Progenitor cell of endocrine pancreas (in vitro differentiated cells): ENCODE measurements around the gene B4GALT1. TPM values are rescaled to one million over a fixed set of nuclear protein-coding genes. Genes with fewer than 3 reads are reported as not detected.

Source experiments
- DNase-seq: peaks from one replicate; pipeline ENCODE4 v3.0.0; 2021; ENCODE audit warnings: low spot score; ENCODE audit not compliant: unreplicated experiment
- H3K27ac Mint-ChIP-seq: 2 replicates; pipeline ENCODE4 v1.8.0; 2021; ENCODE audit warnings: mild to moderate bottlenecking, moderate library complexity, mixed read lengths
- H3K27me3 Mint-ChIP-seq: 2 replicates; pipeline ENCODE4 v1.8.0; 2021; ENCODE audit warnings: mixed read lengths
- H3K36me3 Mint-ChIP-seq: 2 replicates; pipeline ENCODE4 v1.8.0; 2022; ENCODE audit warnings: mixed read lengths; ENCODE audit not compliant: insufficient read depth
- H3K4me1 Mint-ChIP-seq: 2 replicates; pipeline ENCODE4 v1.8.0; 2021; ENCODE audit warnings: low read depth, mixed read lengths
- H3K4me3 Mint-ChIP-seq: 2 replicates; pipeline ENCODE4 v1.8.0; 2021; ENCODE audit warnings: low read depth, mild to moderate bottlenecking, moderate library complexity, mixed read lengths
- H3K9me3 Mint-ChIP-seq: 2 replicates; pipeline ENCODE4 v1.8.0; 2021; ENCODE audit warnings: low read depth, mixed read lengths
- total RNA-seq: library from RNA; stranded (reverse); gene quantifications from 2 replicates; pipeline ENCODE4 v1.2.1, GENCODE V29; 2021
- TF ChIP-seq, protein P1 (sequence below): fragments of 200-600 bp; sonication (generic); IDR thresholded peaks from one replicate; pipeline ENCODE4 v1.5.0; 2021; ENCODE audit warnings: antibody characterized with exemption, mild to moderate bottlenecking; ENCODE audit not compliant: unreplicated experiment

B4GALT1 gene
- total RNA-seq, 1 donor from 2014 or later: 49.9 TPM

DNA sequence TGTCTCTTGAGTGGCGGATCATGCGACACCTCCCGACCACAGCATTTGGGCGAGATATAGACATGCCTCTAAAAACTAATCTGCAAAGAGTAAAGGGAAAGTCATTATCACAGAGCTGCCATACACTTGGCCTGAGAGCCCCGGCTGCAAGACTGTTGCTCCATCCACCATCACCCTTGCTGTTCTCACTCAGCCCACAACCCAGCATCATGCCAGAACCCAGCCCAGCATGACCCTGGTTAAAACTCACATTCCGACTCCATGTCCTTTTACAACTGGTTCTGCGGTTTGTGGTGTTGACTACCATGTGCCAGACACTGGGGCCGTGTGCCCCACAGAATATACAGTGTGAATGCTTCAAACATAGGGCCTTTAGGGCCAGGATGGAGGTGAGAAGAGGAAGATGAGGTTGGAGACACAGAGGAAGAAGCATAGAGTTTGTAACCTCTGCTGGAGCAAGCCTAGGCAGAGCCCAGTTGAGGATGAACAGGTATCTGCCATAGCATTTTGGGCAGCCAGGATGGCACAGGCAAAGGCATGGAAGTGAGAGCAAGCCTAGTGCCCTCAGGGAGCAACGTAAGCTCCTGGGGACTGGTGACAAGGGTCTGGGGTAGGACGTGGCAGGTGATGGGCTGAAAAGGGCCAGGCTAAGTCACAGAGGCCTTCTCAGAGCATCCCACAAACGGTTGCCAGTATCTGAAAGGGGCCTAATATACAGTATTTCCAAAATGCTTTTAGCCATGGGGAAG lies 53.2 kb downstream of the B4GALT1 start:
- Mint-ChIP-seq H3K27me3 (no peaks in the 10 kb centered on the region), H3K4me1 (no peaks in the 10 kb centered on the region), H3K4me3 (no peak overlapping the region), H3K36me3 (peaks cover 8% of the 10 kb centered on the region), H3K9me3 (no peaks in the 10 kb centered on the region), H3K27ac (no peak overlapping the region)
- TF ChIP-seq, protein P1, sequence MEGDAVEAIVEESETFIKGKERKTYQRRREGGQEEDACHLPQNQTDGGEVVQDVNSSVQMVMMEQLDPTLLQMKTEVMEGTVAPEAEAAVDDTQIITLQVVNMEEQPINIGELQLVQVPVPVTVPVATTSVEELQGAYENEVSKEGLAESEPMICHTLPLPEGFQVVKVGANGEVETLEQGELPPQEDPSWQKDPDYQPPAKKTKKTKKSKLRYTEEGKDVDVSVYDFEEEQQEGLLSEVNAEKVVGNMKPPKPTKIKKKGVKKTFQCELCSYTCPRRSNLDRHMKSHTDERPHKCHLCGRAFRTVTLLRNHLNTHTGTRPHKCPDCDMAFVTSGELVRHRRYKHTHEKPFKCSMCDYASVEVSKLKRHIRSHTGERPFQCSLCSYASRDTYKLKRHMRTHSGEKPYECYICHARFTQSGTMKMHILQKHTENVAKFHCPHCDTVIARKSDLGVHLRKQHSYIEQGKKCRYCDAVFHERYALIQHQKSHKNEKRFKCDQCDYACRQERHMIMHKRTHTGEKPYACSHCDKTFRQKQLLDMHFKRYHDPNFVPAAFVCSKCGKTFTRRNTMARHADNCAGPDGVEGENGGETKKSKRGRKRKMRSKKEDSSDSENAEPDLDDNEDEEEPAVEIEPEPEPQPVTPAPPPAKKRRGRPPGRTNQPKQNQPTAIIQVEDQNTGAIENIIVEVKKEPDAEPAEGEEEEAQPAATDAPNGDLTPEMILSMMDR: no peak
- DNase-seq: no peak

DNA sequence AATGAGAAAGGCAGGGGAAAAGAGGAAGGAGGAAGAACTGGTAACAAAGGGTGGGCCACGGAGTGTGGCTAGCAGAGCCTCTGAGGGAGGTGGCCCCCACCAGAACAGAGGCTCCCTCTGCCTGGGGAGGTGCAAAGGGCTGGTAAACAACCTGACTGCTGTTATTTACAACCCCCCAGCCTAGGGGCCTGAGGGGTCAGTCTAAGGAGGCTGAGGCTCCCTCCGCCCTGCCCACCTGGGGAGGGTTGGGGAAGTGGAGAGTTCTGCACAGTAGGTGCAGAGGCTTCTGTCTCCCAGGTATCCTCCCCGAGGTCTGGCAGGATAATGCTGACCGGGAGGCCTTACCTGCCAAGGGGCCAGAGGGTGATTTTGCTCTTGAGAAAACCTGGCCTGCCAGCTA lies 55.0 kb downstream of the B4GALT1 start:
- H3K4me3 Mint-ChIP-seq: no peak overlapping the region
- peaks cover 6% of the 10 kb centered on the region for H3K36me3 Mint-ChIP-seq
- H3K27me3 Mint-ChIP-seq: no peaks in the 10 kb centered on the region
- TF ChIP-seq, protein P1: no peak
- no peak overlapping the region for H3K27ac Mint-ChIP-seq
- no peak for DNase-seq
- no peaks in the 10 kb centered on the region for H3K9me3 Mint-ChIP-seq
- H3K4me1 Mint-ChIP-seq: no peaks in the 10 kb centered on the region

DNA sequence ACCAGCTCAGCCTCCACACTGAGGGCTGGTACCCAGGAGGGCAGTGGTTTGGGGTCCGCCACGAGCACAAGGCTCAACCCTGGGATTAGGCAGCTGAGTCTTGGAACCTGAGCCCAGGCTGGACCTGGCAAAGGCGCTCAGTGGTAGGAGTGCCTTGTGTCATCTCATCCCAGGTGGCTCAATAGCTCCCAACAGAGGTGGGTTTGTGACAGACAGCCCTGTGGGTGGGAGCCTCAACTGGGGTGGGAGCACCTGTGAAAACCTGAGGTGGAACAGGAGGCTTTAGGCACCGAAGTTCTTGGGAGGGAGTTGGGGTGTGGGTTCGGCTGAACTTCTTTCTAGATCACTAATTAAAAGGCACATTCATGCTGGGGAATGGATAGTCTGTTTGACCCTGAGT lies 55.5 kb downstream of the B4GALT1 start:
- TF ChIP-seq, protein P1: no peak
- no peaks in the 10 kb centered on the region for H3K27me3 Mint-ChIP-seq
- H3K27ac Mint-ChIP-seq: no peak overlapping the region
- no peak for DNase-seq
- H3K36me3 Mint-ChIP-seq: peaks cover 6% of the 10 kb centered on the region
- H3K4me1 Mint-ChIP-seq: no peaks in the 10 kb centered on the region
- H3K4me3 Mint-ChIP-seq: no peak overlapping the region
- no peaks in the 10 kb centered on the region for H3K9me3 Mint-ChIP-seq

DNA sequence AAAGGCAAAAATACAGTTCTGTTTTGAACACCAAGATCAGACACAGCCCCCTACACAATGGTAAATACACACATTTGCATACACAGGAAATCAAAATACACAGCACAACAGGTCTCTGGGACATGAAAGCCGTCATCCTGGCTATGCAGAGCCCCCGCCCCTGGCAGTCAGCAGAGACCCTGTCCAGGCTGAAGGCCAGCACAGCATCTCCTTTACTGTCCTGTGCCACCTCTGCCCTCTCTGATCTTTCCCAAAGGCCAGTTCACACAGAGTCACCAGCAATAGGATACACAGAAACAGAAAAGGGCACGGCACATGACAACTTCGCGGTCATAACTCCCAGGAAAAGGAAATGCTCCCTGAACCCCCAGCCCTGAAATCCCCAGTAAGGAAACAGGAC lies 56.5 kb downstream of the B4GALT1 start:
- Mint-ChIP-seq H3K9me3 (no peaks in the 10 kb centered on the region), H3K4me1 (no peaks in the 10 kb centered on the region), H3K27me3 (no peaks in the 10 kb centered on the region), H3K4me3 (no peak overlapping the region), H3K27ac (no peak overlapping the region), H3K36me3 (peaks cover 6% of the 10 kb centered on the region)
- TF ChIP-seq, protein P1: no peak
- no peak for DNase-seq

DNA sequence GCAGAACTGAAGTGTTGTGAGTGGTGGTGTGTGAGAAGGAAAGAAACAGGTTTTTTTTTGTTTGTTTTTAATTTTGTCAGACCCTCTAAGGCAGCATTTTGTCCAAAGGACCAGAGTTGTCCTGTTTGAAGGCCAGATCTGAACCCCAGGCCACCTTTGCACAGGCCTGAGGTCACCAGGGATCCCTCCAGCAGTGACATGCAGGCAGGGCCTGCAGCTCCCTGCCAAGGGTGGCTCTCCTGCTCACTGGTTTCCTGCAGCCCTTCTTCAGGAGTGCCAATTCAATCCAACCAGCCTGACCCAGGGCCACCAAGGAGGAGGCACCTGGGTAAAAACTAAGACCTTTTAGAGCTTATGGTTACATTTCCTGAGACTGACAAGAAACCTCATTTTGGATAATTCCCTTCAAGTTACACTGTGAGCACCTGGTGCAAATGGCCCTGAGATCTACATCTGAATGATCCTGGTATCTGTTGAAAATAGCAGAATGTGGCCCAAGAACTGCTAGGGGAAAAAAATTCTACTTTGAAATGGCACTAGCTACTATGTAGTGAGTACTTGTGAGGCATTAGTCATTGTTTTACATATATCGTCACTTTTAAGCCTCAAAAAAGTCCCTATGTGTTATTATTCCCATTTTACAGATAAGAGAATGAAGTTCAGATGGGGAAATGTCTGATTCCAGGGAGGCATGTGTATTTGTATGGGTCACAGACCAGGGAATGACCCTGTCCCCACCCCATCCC lies 57.1 kb downstream of the B4GALT1 start:
- no peaks in the 10 kb centered on the region for H3K27me3 Mint-ChIP-seq
- no peak overlapping the region for H3K4me3 Mint-ChIP-seq
- peaks cover 6% of the 10 kb centered on the region for H3K36me3 Mint-ChIP-seq
- no peaks in the 10 kb centered on the region for H3K9me3 Mint-ChIP-seq
- DNase-seq: no peak
- H3K4me1 Mint-ChIP-seq: no peaks in the 10 kb centered on the region
- no peak overlapping the region for H3K27ac Mint-ChIP-seq
- TF ChIP-seq, protein P1: no peak
